ENCODE results near the gene DCDC2.

The DCDC2 gene

GRCh38 chr6:24147511-24148153 lies 210.2 kb downstream of the DCDC2 start:
- TF ChIP-seq FOXP2 (optimal IDR thresholded peaks at IDR 0.05; ENCODE audit: borderline replicate concordance, extremely low read depth, extremely low read length, insufficient read depth): no peak
- TF ChIP-seq TAF1 (IDR thresholded peaks at IDR 0.05; ENCODE audit: borderline replicate concordance, insufficient read depth, low read length): no peak
- no peak for TF ChIP-seq POLR2AphosphoS5 (IDR thresholded peaks at IDR 0.05; ENCODE audit: low read depth, low read length)
- TF ChIP-seq SIN3A (IDR thresholded peaks at IDR 0.05; ENCODE audit: borderline replicate concordance, insufficient read depth, low read length): no peak
- no peak for TF ChIP-seq REST (IDR thresholded peaks at IDR 0.05; ENCODE audit: insufficient read depth in 1 of 2, low read depth in 2 of 2, low read length in 2 of 2)

- TF ChIP-seq SIN3A (IDR thresholded peaks at IDR 0.05; ENCODE audit: borderline replicate concordance, insufficient read depth, low read length) (no peak), REST (IDR thresholded peaks at IDR 0.05; ENCODE audit: insufficient read depth in 1 of 2, low read depth in 2 of 2, low read length in 2 of 2) (no peak)
Measured at GRCh38 chr6:24146871-24147270, 211.0 kb downstream of the DCDC2 start.

GRCh38 chr6:24145690-24146131 lies 212.1 kb downstream of the DCDC2 start:
- TF ChIP-seq FOXP2 (optimal IDR thresholded peaks at IDR 0.05; ENCODE audit: borderline replicate concordance, extremely low read depth, extremely low read length, insufficient read depth) (no peak), REST (IDR thresholded peaks at IDR 0.05; ENCODE audit: insufficient read depth in 1 of 2, low read depth in 2 of 2, low read length in 2 of 2) (no peak), SIN3A (IDR thresholded peaks at IDR 0.05; ENCODE audit: borderline replicate concordance, insufficient read depth, low read length) (no peak), TAF1 (IDR thresholded peaks at IDR 0.05; ENCODE audit: borderline replicate concordance, insufficient read depth, low read length) (no peak), POLR2AphosphoS5 (IDR thresholded peaks at IDR 0.05; ENCODE audit: low read depth, low read length) (no peak)

- TF ChIP-seq POLR2AphosphoS5 (IDR thresholded peaks at IDR 0.05; ENCODE audit: low read depth, low read length) (no peak), SIN3A (IDR thresholded peaks at IDR 0.05; ENCODE audit: borderline replicate concordance, insufficient read depth, low read length) (no peak), REST (IDR thresholded peaks at IDR 0.05; ENCODE audit: insufficient read depth in 1 of 2, low read depth in 2 of 2, low read length in 2 of 2) (no peak), FOXP2 (optimal IDR thresholded peaks at IDR 0.05; ENCODE audit: borderline replicate concordance, extremely low read depth, extremely low read length, insufficient read depth) (no peak)
Measured at GRCh38 chr6:24140591-24140990, 217.3 kb downstream of the DCDC2 start.

GRCh38 chr6:24139639-24140038 lies 218.2 kb downstream of the DCDC2 start:
- TF ChIP-seq TAF1 (IDR thresholded peaks at IDR 0.05; ENCODE audit: borderline replicate concordance, insufficient read depth, low read length) (no peak), FOXP2 (optimal IDR thresholded peaks at IDR 0.05; ENCODE audit: borderline replicate concordance, extremely low read depth, extremely low read length, insufficient read depth) (no peak), POLR2AphosphoS5 (IDR thresholded peaks at IDR 0.05; ENCODE audit: low read depth, low read length) (no peak), SIN3A (IDR thresholded peaks at IDR 0.05; ENCODE audit: borderline replicate concordance, insufficient read depth, low read length) (no peak), REST (IDR thresholded peaks at IDR 0.05; ENCODE audit: insufficient read depth in 1 of 2, low read depth in 2 of 2, low read length in 2 of 2) (no peak)

Measured in PFSK-1 (cell line).